GM18505 (cell line): ENCODE results near the gene DIP2C.
"Not testable (repeated sequence)": the region's sequence is repeated elsewhere in the genome, so short reads cannot be mapped to it uniquely, and the experiment has no call there.

ENCODE experiments used
- ATAC-seq: cut with Tn5 transposase; IDR thresholded peaks from one replicate; pipeline ENCODE4 v1.9.1; 2021; ENCODE audit not compliant: unreplicated experiment
- POLR2A ChIP-seq: IDR thresholded peaks from 4 replicates; pipeline ENCODE4 v1.6.1; 2011; ENCODE audit warnings: borderline replicate concordance; ENCODE audit not compliant: insufficient read depth, insufficient read length; ENCODE audit errors: extremely low read depth

Gene DIP2C

DNA sequence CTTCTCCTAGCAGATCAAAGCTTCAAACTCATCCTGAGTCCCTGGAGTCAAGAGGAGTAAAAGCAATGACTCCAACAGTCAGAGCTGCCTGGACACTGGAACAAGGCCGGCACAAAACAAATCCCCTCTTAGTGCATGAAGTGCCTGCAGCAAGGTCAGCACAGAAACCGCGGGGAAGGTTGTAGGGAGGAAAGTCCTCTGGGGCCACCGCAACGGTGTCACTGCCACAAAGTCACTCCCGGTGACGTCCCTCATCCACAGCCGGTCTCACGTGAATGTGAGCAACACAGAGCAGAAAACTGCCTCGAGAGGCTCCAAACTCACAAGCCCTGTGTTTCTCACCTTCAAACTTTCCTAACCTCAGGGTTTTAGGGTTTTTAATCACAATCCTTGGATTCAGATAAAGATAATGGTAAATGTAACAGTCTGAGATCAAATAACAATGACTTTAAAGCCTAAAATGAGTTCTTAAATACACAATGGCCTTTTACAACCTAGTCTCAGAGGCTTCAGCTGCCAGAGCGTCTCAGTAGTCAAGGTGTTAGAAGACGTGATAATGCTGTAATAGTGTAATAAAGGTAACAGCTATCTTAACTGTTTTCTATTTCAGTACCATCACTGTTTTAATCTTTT is 279.9 kb downstream of the DIP2C start:
- no peak for TF ChIP-seq POLR2A
- no peak for ATAC-seq

DNA sequence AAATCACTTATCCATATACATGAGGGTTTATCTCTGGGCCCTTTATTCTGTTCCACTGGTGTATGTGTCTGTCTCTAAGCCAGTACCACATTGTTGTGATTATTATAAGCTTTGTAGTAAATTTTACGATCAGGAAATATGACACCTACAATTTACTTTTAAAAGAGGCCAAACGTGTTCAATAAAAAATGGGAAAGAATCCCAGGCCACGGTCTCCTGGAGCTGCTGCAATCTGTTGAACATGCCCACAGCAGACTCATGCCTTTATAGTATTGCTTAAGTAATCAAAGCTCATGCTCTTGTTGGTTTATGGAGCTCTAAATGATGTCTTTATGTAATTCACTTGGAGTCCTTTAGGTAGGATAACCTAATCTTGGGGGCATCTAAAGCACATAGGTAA is 281.2 kb downstream of the DIP2C start:
- ATAC-seq = no peak
- no peak for TF ChIP-seq POLR2A

GRCh38 chr10:406976-407375 is 282.5 kb downstream of the DIP2C start:
- ATAC-seq = no peak

GRCh38 chr10:405648-406047 is 283.8 kb downstream of the DIP2C start:
- ATAC-seq = no peak
- no peak for TF ChIP-seq POLR2A

More at GRCh38 chr10:406976-407375, 282.5 kb downstream of the DIP2C start:
- no peak for TF ChIP-seq POLR2A

DNA sequence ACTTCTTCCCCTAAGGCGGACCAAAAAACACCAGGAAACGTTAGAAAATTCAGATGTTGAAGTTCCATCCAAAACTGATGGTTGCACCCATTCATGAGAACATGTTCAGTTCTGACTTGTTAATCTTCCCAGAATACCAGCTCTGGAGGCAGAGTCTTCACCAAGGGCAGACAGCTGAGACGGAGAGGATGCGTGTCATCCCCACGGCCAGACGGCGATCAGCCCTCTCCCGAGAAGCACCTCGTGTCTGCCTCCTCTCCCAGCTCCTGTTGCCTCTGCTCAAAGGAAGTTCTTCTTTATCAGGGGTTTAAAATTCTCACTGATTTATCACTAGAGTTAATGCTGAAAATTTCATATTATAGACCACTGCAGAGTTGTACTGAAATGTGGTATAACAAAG is 284.5 kb downstream of the DIP2C start:
- no peak for ATAC-seq
- TF ChIP-seq POLR2A = no peak

DNA sequence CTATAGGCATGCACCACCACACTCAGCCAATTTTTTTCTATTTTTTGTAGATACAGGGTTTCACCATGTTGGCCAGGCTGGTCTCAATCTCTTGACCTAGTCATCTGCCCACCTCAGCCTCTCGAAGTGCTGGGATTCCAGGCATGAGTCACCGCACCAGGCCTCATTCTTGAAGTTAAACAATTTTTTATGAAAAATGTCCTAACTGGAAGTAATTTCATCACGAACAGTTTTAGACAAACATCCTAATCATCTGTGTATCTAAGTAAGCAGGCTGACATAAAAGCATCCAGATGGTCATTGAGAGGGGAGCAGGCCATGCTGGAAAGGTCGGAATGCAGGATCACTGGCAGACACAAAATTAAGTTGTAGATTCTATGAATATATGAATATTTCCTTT is 285.1 kb downstream of the DIP2C start:
- ATAC-seq = no peak
- TF ChIP-seq POLR2A = no peak

- ATAC-seq = no peak
Observed at GRCh38 chr10:398954-399353, 290.5 kb downstream of the DIP2C start.

GRCh38 chr10:397321-398068 is 292.0 kb downstream of the DIP2C start:
- no peak for TF ChIP-seq POLR2A
- no peak for ATAC-seq

More at GRCh38 chr10:398954-399353, 290.5 kb downstream of the DIP2C start:
- TF ChIP-seq POLR2A = no peak

DNA sequence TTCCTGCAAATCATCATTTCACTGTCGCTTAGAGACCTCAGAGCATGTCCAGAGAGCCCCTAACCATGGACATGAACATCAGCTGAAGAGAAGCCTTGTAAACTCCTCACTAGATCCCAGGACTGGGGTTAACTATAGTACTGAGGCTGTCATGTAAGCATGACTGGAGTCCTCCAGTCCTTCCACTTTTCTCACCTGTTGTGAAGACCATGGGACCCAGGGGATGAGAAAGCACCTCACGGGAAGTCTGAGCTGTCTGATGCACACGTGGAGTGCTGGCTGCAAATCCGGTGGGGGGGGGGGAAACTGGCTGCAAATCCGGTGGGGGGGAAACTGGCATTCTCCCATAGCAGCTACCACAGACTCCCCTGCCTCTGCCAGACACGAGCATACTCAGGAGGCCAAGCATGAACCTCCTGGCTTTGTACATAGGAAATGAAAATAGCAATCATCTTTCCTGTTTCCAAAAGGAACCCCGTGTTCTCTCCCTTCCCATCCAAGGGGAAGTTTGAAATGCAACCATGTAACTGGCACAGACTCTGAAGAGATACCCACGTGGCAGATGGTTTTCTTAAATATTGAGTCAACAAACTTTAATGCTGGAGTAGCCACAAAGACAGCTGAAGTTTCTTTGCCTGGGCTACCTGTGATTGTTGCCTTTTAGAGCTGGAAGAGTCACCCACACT is 292.8 kb downstream of the DIP2C start:
- no peak for TF ChIP-seq POLR2A

GRCh38 chr10:396107-396506 is 293.4 kb downstream of the DIP2C start:
- TF ChIP-seq POLR2A = no peak
- no peak for ATAC-seq

More for the DNA sequence above, 292.8 kb downstream of the DIP2C start:
- ATAC-seq = no peak

DNA sequence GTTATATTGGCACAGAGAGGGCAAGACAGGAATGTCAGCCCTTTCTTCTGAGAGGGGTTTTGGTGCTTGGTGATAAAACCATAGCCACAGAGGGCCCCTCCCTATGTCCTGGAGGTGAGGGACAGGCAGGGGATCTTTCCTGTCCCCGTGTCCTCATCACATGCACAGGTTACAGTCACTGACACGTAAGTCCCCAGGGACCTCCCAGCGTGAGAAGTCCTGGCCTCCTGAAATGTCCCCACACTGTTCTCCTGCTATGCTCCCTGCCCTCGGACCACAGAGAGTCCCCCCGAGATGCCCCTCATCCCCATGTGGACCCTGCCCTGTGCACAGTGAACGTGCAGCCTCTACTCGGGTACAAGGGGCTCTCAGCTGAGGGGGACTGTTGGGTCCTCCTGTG is 293.8 kb downstream of the DIP2C start:
- no peak for ATAC-seq
- no peak for TF ChIP-seq POLR2A

DNA sequence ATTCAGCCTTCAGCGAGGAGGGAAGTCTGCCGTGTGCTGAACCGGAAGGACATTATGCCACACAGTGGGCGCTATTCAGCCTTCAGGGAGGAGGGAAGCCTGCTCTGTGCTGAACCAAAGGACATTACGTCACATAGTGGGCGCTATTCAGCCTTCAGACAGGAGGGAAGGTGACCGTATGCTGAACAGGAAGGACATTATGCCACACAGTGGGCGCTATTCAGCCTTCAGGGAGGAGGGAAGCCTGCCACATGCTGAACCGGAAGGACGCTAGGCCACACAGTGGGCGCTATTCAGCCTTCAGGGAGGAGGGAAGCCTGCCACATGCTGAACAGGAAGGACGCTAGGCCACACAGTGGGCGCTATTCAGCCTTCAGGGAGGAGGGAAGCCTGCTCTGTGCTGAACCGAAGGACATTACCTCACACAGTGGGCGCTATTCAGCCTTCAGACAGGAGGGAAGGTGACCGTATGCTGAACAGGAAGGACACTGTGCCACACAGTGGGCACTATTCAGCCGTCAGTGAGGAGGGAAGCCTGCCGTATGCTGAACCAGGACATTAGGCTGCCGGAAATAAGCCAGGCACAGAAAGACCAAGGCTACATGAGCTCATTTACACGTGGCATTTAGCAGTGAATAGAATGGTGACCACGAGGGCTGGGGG is 294.9 kb downstream of the DIP2C start:
- not testable (repeated sequence) for ATAC-seq

- no peak for ATAC-seq
- TF ChIP-seq POLR2A = no peak
Observed at GRCh38 chr10:393787-394438, 295.6 kb downstream of the DIP2C start.
